CD4-positive, alpha-beta T cell treated with Interferon gamma for 1 hour (primary cell): ENCODE data around the gene TOLLIP.
"Not testable (repeated sequence)": the region's sequence is repeated elsewhere in the genome, so short reads cannot be mapped to it uniquely, and the experiment has no call there.

Source experiments
- DNase-seq: peaks from one replicate; pipeline ENCODE4 v3.0.0-alpha.2; 2020

Gene TOLLIP

GRCh38 chr11:1260023-1260501 is 49.4 kb downstream of the TOLLIP start:
- peak; percentile 22 for DNase-seq

GRCh38 chr11:1259561-1259960 is 49.9 kb downstream of the TOLLIP start:
- DNase-seq = no peak

- DNase-seq = no peak
Measured at GRCh38 chr11:1259076-1259461, 50.4 kb downstream of the TOLLIP start.

- DNase-seq = no peak
Measured at GRCh38 chr11:1258401-1259075, 50.9 kb downstream of the TOLLIP start.

- no peak for DNase-seq
Measured at GRCh38 chr11:1257916-1258315, 51.5 kb downstream of the TOLLIP start.

- DNase-seq = no peak
Measured at GRCh38 chr11:1257366-1257765, 52.1 kb downstream of the TOLLIP start.

GRCh38 chr11:1256257-1257045 is 53.0 kb downstream of the TOLLIP start:
- DNase-seq = no peak

- no peak for DNase-seq
Measured at GRCh38 chr11:1255151-1255550, 54.3 kb downstream of the TOLLIP start.

GRCh38 chr11:1254733-1255132 is 54.7 kb downstream of the TOLLIP start:
- no peak for DNase-seq

- no peak for DNase-seq
Measured at GRCh38 chr11:1254086-1254648, 55.3 kb downstream of the TOLLIP start.

- no peak for DNase-seq
Measured at GRCh38 chr11:1253103-1253485, 56.3 kb downstream of the TOLLIP start.

GRCh38 chr11:1252371-1253102 is 56.9 kb downstream of the TOLLIP start:
- DNase-seq = no peak

- DNase-seq = no peak
Measured at GRCh38 chr11:1251236-1251770, 58.1 kb downstream of the TOLLIP start.

- not testable (repeated sequence) for DNase-seq
Measured at GRCh38 chr11:1250411-1250810, 59.0 kb downstream of the TOLLIP start.

- not testable (repeated sequence) for DNase-seq
Measured at GRCh38 chr11:1248951-1249350, 60.5 kb downstream of the TOLLIP start.

GRCh38 chr11:1247026-1247425 is 62.4 kb downstream of the TOLLIP start:
- not testable (repeated sequence) for DNase-seq

GRCh38 chr11:1246301-1246700 is 63.1 kb downstream of the TOLLIP start:
- not testable (repeated sequence) for DNase-seq

- not testable (repeated sequence) for DNase-seq
Measured at GRCh38 chr11:1245717-1246116, 63.7 kb downstream of the TOLLIP start.

GRCh38 chr11:1244557-1244956 is 64.9 kb downstream of the TOLLIP start:
- DNase-seq = not testable (repeated sequence)

GRCh38 chr11:1243521-1243920 is 65.9 kb downstream of the TOLLIP start:
- not testable (repeated sequence) for DNase-seq

GRCh38 chr11:1242751-1243150 is 66.7 kb downstream of the TOLLIP start:
- DNase-seq = not testable (repeated sequence)

GRCh38 chr11:1242289-1242688 is 67.1 kb downstream of the TOLLIP start:
- DNase-seq = no peak

GRCh38 chr11:1241706-1242105 is 67.7 kb downstream of the TOLLIP start:
- no peak for DNase-seq
